ENCODE data around the gene IL3RA.
A peak's percentile ranks its signal among the peaks of the same experiment; 100 is the strongest.

Gene IL3RA

GRCh38 chrX:1390621-1391369 is 54.2 kb downstream of the IL3RA start:
- H3K4me1 ChIP-seq (ENCODE audit: control insufficient read depth in 1 of 2, insufficient read depth in 2 of 2, low read length in 2 of 2), result peaks cover 11 to 41% of the 10 kb centered on the region in 2 donors
- H3K36me3 ChIP-seq (ENCODE audit: control insufficient read depth in 1 of 2, insufficient read depth in 2 of 2, low read length in 2 of 2), result peaks cover 39 to 49% of the 10 kb centered on the region in 2 donors
- peak overlapping the region; percentile 65 to 88 for H3K9ac ChIP-seq (ENCODE audit: low read depth in 1 of 2, low read length in 2 of 2)
- H3K9me3 ChIP-seq (ENCODE audit: control insufficient read depth in 1 of 2, low read length in 2 of 2), result no peaks in the 10 kb centered on the region
- no peak overlapping the region for H3K27ac ChIP-seq (ENCODE audit: low read depth, low read length)
- peak overlapping the region; percentile 79 to 98 for H3K4me3 ChIP-seq (ENCODE audit: low read depth in 1 of 2, low read length in 2 of 2)
- H3K27me3 ChIP-seq (ENCODE audit: control insufficient read depth in 1 of 2, insufficient read depth in 2 of 2, low read length in 2 of 2), result no peaks in the 10 kb centered on the region

- Histone ChIP-seq H3K4me3 (ENCODE audit: low read depth in 1 of 2, low read length in 2 of 2) (peak overlapping the region; percentile 79 to 98), H3K36me3 (ENCODE audit: control insufficient read depth in 1 of 2, insufficient read depth in 2 of 2, low read length in 2 of 2) (peaks cover 34 to 44% of the 10 kb centered on the region in 2 donors), H3K27ac (ENCODE audit: low read depth, low read length) (peak overlapping the region; percentile 99), H3K27me3 (ENCODE audit: control insufficient read depth in 1 of 2, insufficient read depth in 2 of 2, low read length in 2 of 2) (no peaks in the 10 kb centered on the region), H3K9ac (ENCODE audit: low read depth in 1 of 2, low read length in 2 of 2) (peak overlapping the region; percentile 65 to 88), H3K9me3 (ENCODE audit: control insufficient read depth in 1 of 2, low read length in 2 of 2) (no peaks in the 10 kb centered on the region), H3K4me1 (ENCODE audit: control insufficient read depth in 1 of 2, insufficient read depth in 2 of 2, low read length in 2 of 2) (peaks cover 11 to 41% of the 10 kb centered on the region in 2 donors)
Observed at GRCh38 chrX:1391370-1391706, 54.8 kb downstream of the IL3RA start.

- H3K4me1 ChIP-seq (ENCODE audit: control insufficient read depth in 1 of 2, insufficient read depth in 2 of 2, low read length in 2 of 2), result peaks cover 11 to 41% of the 10 kb centered on the region in 2 donors
- H3K9ac ChIP-seq (ENCODE audit: low read depth in 1 of 2, low read length in 2 of 2), result peak within 1 kb of the TSS; percentile 65 to 88
- H3K27me3 ChIP-seq (ENCODE audit: control insufficient read depth in 1 of 2, insufficient read depth in 2 of 2, low read length in 2 of 2), result no peaks in the 10 kb centered on the region
- peak within 1 kb of the TSS; percentile 79 to 98 for H3K4me3 ChIP-seq (ENCODE audit: low read depth in 1 of 2, low read length in 2 of 2)
- no peaks in the 10 kb centered on the region for H3K9me3 ChIP-seq (ENCODE audit: control insufficient read depth in 1 of 2, low read length in 2 of 2)
- H3K36me3 ChIP-seq (ENCODE audit: control insufficient read depth in 1 of 2, insufficient read depth in 2 of 2, low read length in 2 of 2), result peaks cover 30 to 39% of the 10 kb centered on the region in 2 donors
- H3K27ac ChIP-seq (ENCODE audit: low read depth, low read length), result peak within 1 kb of the TSS; percentile 99
Observed at GRCh38 chrX:1391707-1392375, 55.3 kb downstream of the IL3RA start, which contains the start of gene SLC25A6. Gene SLC25A6 (minus strand): TSS chrX:1392113. CDS start chrX:1392009, 104 bp downstream.

- peak overlapping the region; percentile 73 to 81 for H3K4me3 ChIP-seq (ENCODE audit: low read depth in 1 of 2, low read length in 2 of 2)
- H3K36me3 ChIP-seq (ENCODE audit: control insufficient read depth in 1 of 2, insufficient read depth in 2 of 2, low read length in 2 of 2), result peaks cover 23 to 32% of the 10 kb centered on the region in 2 donors
- H3K27ac ChIP-seq (ENCODE audit: low read depth, low read length), result peak overlapping the region; percentile 99
- no peaks in the 10 kb centered on the region for H3K27me3 ChIP-seq (ENCODE audit: control insufficient read depth in 1 of 2, insufficient read depth in 2 of 2, low read length in 2 of 2)
- H3K4me1 ChIP-seq (ENCODE audit: control insufficient read depth in 1 of 2, insufficient read depth in 2 of 2, low read length in 2 of 2), result peaks cover 11 to 41% of the 10 kb centered on the region in 2 donors
- H3K9me3 ChIP-seq (ENCODE audit: control insufficient read depth in 1 of 2, low read length in 2 of 2), result no peaks in the 10 kb centered on the region
- peak overlapping the region; percentile 65 to 84 for H3K9ac ChIP-seq (ENCODE audit: low read depth in 1 of 2, low read length in 2 of 2)
Observed at GRCh38 chrX:1392376-1393068, 55.9 kb downstream of the IL3RA start.

- Histone ChIP-seq H3K9ac (ENCODE audit: low read depth in 1 of 2, low read length in 2 of 2) (no peak overlapping the region), H3K4me1 (ENCODE audit: control insufficient read depth in 1 of 2, insufficient read depth in 2 of 2, low read length in 2 of 2) (peaks cover 11 to 31% of the 10 kb centered on the region in 2 donors), H3K27ac (ENCODE audit: low read depth, low read length) (no peak overlapping the region), H3K36me3 (ENCODE audit: control insufficient read depth in 1 of 2, insufficient read depth in 2 of 2, low read length in 2 of 2) (peaks cover 11 to 17% of the 10 kb centered on the region in 2 donors), H3K27me3 (ENCODE audit: control insufficient read depth in 1 of 2, insufficient read depth in 2 of 2, low read length in 2 of 2) (no peaks in the 10 kb centered on the region), H3K9me3 (ENCODE audit: control insufficient read depth in 1 of 2, low read length in 2 of 2) (no peaks in the 10 kb centered on the region), H3K4me3 (ENCODE audit: low read depth in 1 of 2, low read length in 2 of 2) (no peak overlapping the region)
Observed at GRCh38 chrX:1393871-1394615, 57.5 kb downstream of the IL3RA start.

- H3K27ac ChIP-seq (ENCODE audit: low read depth, low read length), result no peak overlapping the region
- peaks cover 7 to 23% of the 10 kb centered on the region in 2 donors for H3K4me1 ChIP-seq (ENCODE audit: control insufficient read depth in 1 of 2, insufficient read depth in 2 of 2, low read length in 2 of 2)
- H3K4me3 ChIP-seq (ENCODE audit: low read depth in 1 of 2, low read length in 2 of 2), result no peak overlapping the region
- no peak overlapping the region for H3K9ac ChIP-seq (ENCODE audit: low read depth in 1 of 2, low read length in 2 of 2)
- no peaks in the 10 kb centered on the region for H3K9me3 ChIP-seq (ENCODE audit: control insufficient read depth in 1 of 2, low read length in 2 of 2)
- peaks cover 2 to 9% of the 10 kb centered on the region in 2 donors for H3K36me3 ChIP-seq (ENCODE audit: control insufficient read depth in 1 of 2, insufficient read depth in 2 of 2, low read length in 2 of 2)
- H3K27me3 ChIP-seq (ENCODE audit: control insufficient read depth in 1 of 2, insufficient read depth in 2 of 2, low read length in 2 of 2), result no peaks in the 10 kb centered on the region
Observed at GRCh38 chrX:1394731-1395501, 58.3 kb downstream of the IL3RA start.

- no peak overlapping the region for H3K4me3 ChIP-seq (ENCODE audit: low read depth in 1 of 2, low read length in 2 of 2)
- H3K36me3 ChIP-seq (ENCODE audit: control insufficient read depth in 1 of 2, insufficient read depth in 2 of 2, low read length in 2 of 2), result peaks cover 0 to 6% of the 10 kb centered on the region in 2 donors
- H3K27me3 ChIP-seq (ENCODE audit: control insufficient read depth in 1 of 2, insufficient read depth in 2 of 2, low read length in 2 of 2), result no peaks in the 10 kb centered on the region
- H3K4me1 ChIP-seq (ENCODE audit: control insufficient read depth in 1 of 2, insufficient read depth in 2 of 2, low read length in 2 of 2), result peaks cover 2 to 14% of the 10 kb centered on the region in 2 donors
- no peak overlapping the region for H3K9ac ChIP-seq (ENCODE audit: low read depth in 1 of 2, low read length in 2 of 2)
- H3K27ac ChIP-seq (ENCODE audit: low read depth, low read length), result no peak overlapping the region
- no peaks in the 10 kb centered on the region for H3K9me3 ChIP-seq (ENCODE audit: control insufficient read depth in 1 of 2, low read length in 2 of 2)
Observed at GRCh38 chrX:1395646-1396216, 59.1 kb downstream of the IL3RA start.

- no peak overlapping the region for H3K9ac ChIP-seq (ENCODE audit: low read depth in 1 of 2, low read length in 2 of 2)
- H3K36me3 ChIP-seq (ENCODE audit: control insufficient read depth in 1 of 2, insufficient read depth in 2 of 2, low read length in 2 of 2), result peaks cover 8 to 14% of the 10 kb centered on the region in 2 donors
- H3K4me3 ChIP-seq (ENCODE audit: low read depth in 1 of 2, low read length in 2 of 2), result no peak overlapping the region
- H3K27ac ChIP-seq (ENCODE audit: low read depth, low read length), result no peak overlapping the region
- peaks cover 0 to 9% of the 10 kb centered on the region in 2 donors for H3K4me1 ChIP-seq (ENCODE audit: control insufficient read depth in 1 of 2, insufficient read depth in 2 of 2, low read length in 2 of 2)
- H3K27me3 ChIP-seq (ENCODE audit: control insufficient read depth in 1 of 2, insufficient read depth in 2 of 2, low read length in 2 of 2), result no peaks in the 10 kb centered on the region
- no peaks in the 10 kb centered on the region for H3K9me3 ChIP-seq (ENCODE audit: control insufficient read depth in 1 of 2, low read length in 2 of 2)
Observed at GRCh38 chrX:1397001-1397400, 60.4 kb downstream of the IL3RA start.
